ENCODE measurements around the gene FOXO1.

FOXO1 gene

GRCh38 chr13:40534456-40534855 is 132.0 kb downstream of the FOXO1 start:
- POLR2A ChIA-PET (ENCODE audit: low non-redundant PET), result no interaction called here
- H3K27ac ChIP-seq, result no peak overlapping the region
- DNase-seq (ENCODE audit: low spot score), result no peak
- CTCF ChIA-PET, result no interaction called here
- TF ChIP-seq CTCF (conservative IDR thresholded peaks at IDR 0.05; ENCODE audit: low read depth), result no peak

GRCh38 chr13:40533072-40533471 is 133.4 kb downstream of the FOXO1 start:
- TF ChIP-seq CTCF (conservative IDR thresholded peaks at IDR 0.05; ENCODE audit: low read depth), result no peak
- CTCF ChIA-PET, result no interaction called here
- no peak for DNase-seq (ENCODE audit: low spot score)
- POLR2A ChIA-PET (ENCODE audit: low non-redundant PET), result no interaction called here
- H3K27ac ChIP-seq, result no peak overlapping the region

GRCh38 chr13:40530961-40531360 is 135.5 kb downstream of the FOXO1 start:
- CTCF ChIA-PET, result interaction anchor here (0.6 kb wide), 1 partner anchor 61 kb away, joined by 3 read pairs; no protein-coding TSS in a partner anchor
- no peak for DNase-seq (ENCODE audit: low spot score)
- H3K27ac ChIP-seq, result no peak overlapping the region
- POLR2A ChIA-PET (ENCODE audit: low non-redundant PET), result no interaction called here
- no peak for TF ChIP-seq CTCF (conservative IDR thresholded peaks at IDR 0.05; ENCODE audit: low read depth)

DNA sequence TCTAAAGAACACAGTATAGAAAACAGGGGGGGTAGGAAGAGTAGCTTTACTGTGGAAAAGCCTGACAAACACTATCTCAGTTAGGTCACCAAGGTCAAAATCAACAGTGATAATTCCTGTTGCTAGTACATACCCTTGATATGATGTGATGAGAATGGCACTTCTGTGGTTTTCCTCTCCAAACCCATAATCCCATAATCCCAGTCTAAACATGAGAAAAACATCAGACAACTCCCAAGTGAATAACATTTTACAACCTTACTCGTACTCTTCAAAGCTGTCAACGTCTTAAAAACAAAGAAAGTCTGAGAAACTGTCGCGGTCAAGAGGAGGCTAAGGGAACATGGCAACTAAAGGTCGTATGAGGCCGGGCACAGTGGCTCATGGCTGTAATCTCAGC is 137.6 kb downstream of the FOXO1 start:
- no peak overlapping the region for H3K27ac ChIP-seq
- POLR2A ChIA-PET (ENCODE audit: low non-redundant PET), result no interaction called here
- no peak for TF ChIP-seq CTCF (conservative IDR thresholded peaks at IDR 0.05; ENCODE audit: low read depth)
- DNase-seq (ENCODE audit: low spot score), result no peak
- CTCF ChIA-PET, result no interaction called here

- TF ChIP-seq CTCF (conservative IDR thresholded peaks at IDR 0.05; ENCODE audit: low read depth), result no peak
- ChIA-PET CTCF (no interaction called here), POLR2A (ENCODE audit: low non-redundant PET) (no interaction called here)
- H3K27ac ChIP-seq, result no peak overlapping the region
- DNase-seq (ENCODE audit: low spot score), result no peak
These were observed 138.5 kb downstream of the FOXO1 start for GRCh38 chr13:40527914-40528313.

DNA sequence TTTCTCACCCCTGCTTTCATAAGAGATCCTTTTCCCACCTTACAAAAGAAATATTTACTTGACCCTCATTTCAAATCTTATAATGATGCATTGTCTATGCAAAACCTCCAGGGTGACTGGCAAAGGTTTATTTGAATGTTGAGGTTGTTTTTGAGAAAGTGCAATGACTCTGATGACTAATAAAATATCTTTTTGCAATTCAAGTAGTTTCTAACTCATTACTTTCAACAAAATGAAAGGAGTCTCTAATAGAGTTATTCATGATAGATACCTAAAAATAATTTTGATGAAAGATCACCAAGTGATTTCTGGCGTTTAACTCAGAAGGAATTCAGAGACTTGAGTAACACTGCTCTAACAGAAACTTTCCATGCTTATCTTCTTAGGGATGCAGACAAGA is 144.2 kb downstream of the FOXO1 start:
- no peak for TF ChIP-seq CTCF (conservative IDR thresholded peaks at IDR 0.05; ENCODE audit: low read depth)
- no peak overlapping the region for H3K27ac ChIP-seq
- ChIA-PET CTCF (no interaction called here), POLR2A (ENCODE audit: low non-redundant PET) (no interaction called here)
- no peak for DNase-seq (ENCODE audit: low spot score)

- POLR2A ChIA-PET (ENCODE audit: low non-redundant PET), result no interaction called here
- CTCF ChIA-PET, result no interaction called here
- TF ChIP-seq CTCF (conservative IDR thresholded peaks at IDR 0.05; ENCODE audit: low read depth), result no peak
- H3K27ac ChIP-seq, result no peak overlapping the region
- DNase-seq (ENCODE audit: low spot score), result no peak
These were observed 145.5 kb downstream of the FOXO1 start for GRCh38 chr13:40520916-40521315.
